Glomerular endothelial cell (primary cell): ENCODE data around the gene ZNF880. TPM values are rescaled to one million over a fixed set of nuclear protein-coding genes. Genes with fewer than 3 reads are reported as not detected.

Source experiments
- total RNA-seq: library from RNA; depleted of rRNA; stranded (reverse); fragments of >200 nt; gene quantifications from 2 replicates; pipeline ENCODE4 v1.2.3, GENCODE V29; 2015

The ZNF880 gene
- total RNA-seq, 1 donor from 2014 or later: 11.3 TPM

Other genes starting within 250 kb of the ZNF880 start
- 5.1 and 7.5 TPM in 2 replicates for gene ZNF616, start 230.0 kb upstream of the ZNF880 start, total RNA-seq
- 5.5 and 10.2 TPM in 2 replicates for gene ZNF836, start 198.3 kb upstream of the ZNF880 start, total RNA-seq
- gene PPP2R1A, start 179.9 kb upstream of the ZNF880 start, total RNA-seq: 322 and 337 TPM in 2 replicates
- gene ZNF766, start 100.3 kb upstream of the ZNF880 start, total RNA-seq: 9.1 and 9.5 TPM in 2 replicates
- 4.0 and 6.4 TPM in 2 replicates for gene ZNF480, start 72.8 kb upstream of the ZNF880 start, total RNA-seq
- gene ZNF610, start 33.7 kb upstream of the ZNF880 start, total RNA-seq: 4.9 and 5.3 TPM in 2 replicates
- gene ZNF528, start 27.9 kb downstream of the ZNF880 start, total RNA-seq: 15.7 and 25.4 TPM in 2 replicates
- not detected in 2 replicates for gene ZNF534, start 59.2 kb downstream of the ZNF880 start, total RNA-seq
- gene ZNF578, start 83.6 kb downstream of the ZNF880 start, total RNA-seq: 3.5 and 4.3 TPM in 2 replicates
- 7.1 and 19.3 TPM in 2 replicates for gene ZNF808, start 157.7 kb downstream of the ZNF880 start, total RNA-seq
- 6.9 and 9.8 TPM in 2 replicates for gene ZNF701, start 200.4 kb downstream of the ZNF880 start, total RNA-seq